Vagina (tissue), 2 donors: ENCODE measurements around the gene RPP40.

Source experiments
- CTCF ChIP-seq, 3 experiments: fragments of 450-650 bp in 2 of 3; fragments of 200-600 bp in 1 of 3; sonication (generic) in 1 of 3; IDR thresholded peaks; one replicate each; pipeline ENCODE4 v1.5.1; 2017 to 2019; ENCODE audit warnings: antibody characterized with exemption in 3 of 3, mild to moderate bottlenecking in 2 of 3, moderate library complexity in 2 of 3
- POLR2A ChIP-seq, 2 donors: fragments of 450-650 bp; IDR thresholded peaks; one replicate each; pipeline ENCODE4 v1.6.1; 2017; ENCODE audit warnings: antibody characterized with exemption in 2 of 2, mild to moderate bottlenecking in 2 of 2, moderate library complexity in 2 of 2

- TF ChIP-seq CTCF (IDR thresholded peaks at IDR 0.05): no peak
- no peak for TF ChIP-seq POLR2A (IDR thresholded peaks at IDR 0.05)
Measured at GRCh38 chr6:4947716-4948115, 56.1 kb downstream of the RPP40 start.
